GM13977 (cell line): ENCODE data around the gene ADAMTS9.

ENCODE experiments used
- DNase-seq: peaks from one replicate; pipeline ENCODE4 v3.0.0; 2012; ENCODE audit warnings: low spot score
- in situ Hi-C: fragments of 300-500 bp; cut with MboI; formaldehyde crosslinking; loops from one replicate; pipeline ENCODE4 v1.12.0; 2022; ENCODE audit warnings: low sequenced_read_pairs, low pct_unique_long_range_greater_than_20kb, mixed read lengths, inconsistent platforms; ENCODE audit not compliant: unreplicated experiment
- TF ChIP-seq, protein P1 (sequence below): IDR thresholded peaks from 2 replicates; pipeline ENCODE4 v1.5.1; 2012; ENCODE audit warnings: mild to moderate bottlenecking, control low read depth; ENCODE audit not compliant: insufficient read depth; ENCODE audit errors: extremely low read depth, missing control alignments

Gene ADAMTS9

DNA sequence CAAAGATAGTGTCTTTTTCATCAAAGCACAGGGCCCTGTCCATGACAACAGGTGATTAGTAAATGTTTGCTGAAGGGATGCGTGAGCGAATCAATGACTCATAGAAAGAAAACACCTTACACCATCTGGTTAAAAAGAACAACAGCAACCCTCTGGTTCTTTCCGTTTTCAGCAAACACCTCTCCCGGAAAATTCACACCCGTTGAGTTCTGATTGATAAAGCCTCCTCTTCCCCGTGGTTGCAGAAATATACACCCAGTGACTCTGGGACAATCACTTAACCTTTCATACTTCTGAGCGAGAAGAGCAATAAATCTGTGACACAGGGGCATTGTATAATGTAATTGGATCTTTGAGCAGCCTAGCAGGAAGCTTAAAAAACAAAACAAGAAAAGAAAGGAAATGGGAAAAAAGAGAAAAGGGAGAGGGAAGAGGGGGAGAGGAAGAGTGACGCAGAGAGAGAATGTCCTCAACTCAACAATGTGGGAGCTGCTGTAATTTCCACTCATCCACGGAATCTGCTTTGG, 37.6 kb downstream of the ADAMTS9 start:
- no peak for DNase-seq
- in situ Hi-C loops, result no loop called here
- TF ChIP-seq, protein P1, sequence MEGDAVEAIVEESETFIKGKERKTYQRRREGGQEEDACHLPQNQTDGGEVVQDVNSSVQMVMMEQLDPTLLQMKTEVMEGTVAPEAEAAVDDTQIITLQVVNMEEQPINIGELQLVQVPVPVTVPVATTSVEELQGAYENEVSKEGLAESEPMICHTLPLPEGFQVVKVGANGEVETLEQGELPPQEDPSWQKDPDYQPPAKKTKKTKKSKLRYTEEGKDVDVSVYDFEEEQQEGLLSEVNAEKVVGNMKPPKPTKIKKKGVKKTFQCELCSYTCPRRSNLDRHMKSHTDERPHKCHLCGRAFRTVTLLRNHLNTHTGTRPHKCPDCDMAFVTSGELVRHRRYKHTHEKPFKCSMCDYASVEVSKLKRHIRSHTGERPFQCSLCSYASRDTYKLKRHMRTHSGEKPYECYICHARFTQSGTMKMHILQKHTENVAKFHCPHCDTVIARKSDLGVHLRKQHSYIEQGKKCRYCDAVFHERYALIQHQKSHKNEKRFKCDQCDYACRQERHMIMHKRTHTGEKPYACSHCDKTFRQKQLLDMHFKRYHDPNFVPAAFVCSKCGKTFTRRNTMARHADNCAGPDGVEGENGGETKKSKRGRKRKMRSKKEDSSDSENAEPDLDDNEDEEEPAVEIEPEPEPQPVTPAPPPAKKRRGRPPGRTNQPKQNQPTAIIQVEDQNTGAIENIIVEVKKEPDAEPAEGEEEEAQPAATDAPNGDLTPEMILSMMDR, result no peak

DNA sequence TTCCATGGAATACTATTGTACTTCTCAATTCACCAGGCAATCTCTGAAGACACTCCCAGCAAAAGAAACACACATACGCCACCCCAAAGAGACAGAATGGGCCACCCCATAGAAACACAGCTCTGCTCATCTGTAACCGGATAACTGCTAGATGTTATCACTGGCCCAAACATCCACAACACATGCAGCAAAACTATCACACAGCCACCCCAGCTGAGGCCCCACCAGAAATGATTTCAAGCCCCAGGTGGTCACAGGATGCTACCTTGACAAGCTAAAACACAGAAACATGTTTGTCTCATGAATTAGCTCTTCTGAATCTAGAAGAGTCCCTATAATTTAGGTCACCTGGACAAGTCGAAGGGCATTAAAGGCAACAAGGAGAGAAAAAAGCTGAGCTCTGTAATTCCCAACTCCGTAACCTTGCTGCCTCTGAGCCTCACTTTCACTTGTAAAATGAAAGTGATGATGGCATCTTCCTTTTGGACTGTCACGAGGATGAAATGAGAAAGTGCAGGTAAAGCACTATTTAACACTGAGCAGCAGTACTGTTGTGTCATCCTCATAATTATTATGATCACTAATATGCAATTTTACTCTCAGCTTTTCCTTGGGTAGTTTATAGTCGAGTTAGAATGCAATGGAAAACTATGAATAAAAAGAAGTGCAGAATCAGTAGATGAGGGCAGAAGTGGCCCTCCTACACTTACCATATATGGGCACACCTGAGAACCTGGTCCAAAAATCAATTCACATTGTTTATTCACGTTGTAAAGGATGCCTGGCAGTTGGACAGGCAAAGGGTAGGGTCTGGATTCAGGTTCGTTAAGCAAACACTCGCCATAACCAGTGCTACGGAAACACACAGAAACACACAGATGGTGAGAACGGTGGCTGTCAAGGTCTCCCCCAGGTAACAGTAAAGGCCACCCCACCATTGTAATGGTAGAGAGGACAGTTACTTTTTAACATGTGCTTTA, 38.6 kb downstream of the ADAMTS9 start:
- in situ Hi-C loops, result no loop called here
- DNase-seq, result no peak
- TF ChIP-seq, protein P1, result no peak

DNA sequence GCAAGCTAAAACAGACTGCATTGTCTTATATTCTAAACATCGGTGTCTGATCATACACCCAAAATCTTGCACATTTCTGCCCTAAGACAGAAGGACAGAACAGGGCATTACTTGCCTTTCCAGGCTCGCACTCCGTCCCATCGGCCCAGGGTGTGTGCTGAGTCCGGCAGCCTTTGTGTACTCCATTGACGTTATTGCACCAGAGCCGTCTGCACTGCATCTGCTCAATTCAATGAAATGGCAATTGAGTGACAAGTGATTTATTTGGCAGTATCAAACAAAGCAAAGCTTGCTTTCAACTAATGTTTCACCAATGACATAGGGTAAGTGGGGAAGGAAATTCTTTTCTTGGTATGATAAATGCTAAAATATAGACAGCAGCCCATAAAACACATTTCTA, 40.0 kb downstream of the ADAMTS9 start:
- in situ Hi-C loops, result no loop called here
- no peak for DNase-seq
- TF ChIP-seq, protein P1, result no peak

DNA sequence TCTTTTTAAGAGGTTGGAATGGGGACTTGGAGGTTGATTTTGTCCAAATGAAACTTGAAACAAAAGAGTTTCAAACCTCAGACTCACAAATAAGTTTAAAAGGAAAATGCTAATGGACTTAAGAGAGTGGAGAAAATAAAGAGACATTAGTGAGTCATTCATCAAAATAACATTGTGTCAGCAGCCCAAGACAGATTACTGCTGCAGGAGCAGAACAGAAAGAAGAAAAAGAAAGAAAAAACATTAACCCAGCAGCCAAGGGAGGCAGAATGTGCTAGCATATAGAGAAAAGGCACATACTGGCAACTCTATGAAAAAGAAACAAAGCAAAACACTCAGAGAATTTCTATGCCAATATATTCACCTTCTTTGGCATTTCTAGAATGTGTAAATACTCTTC, 42.6 kb downstream of the ADAMTS9 start:
- TF ChIP-seq, protein P1, result no peak
- in situ Hi-C loops, result no loop called here
- no peak for DNase-seq

DNA sequence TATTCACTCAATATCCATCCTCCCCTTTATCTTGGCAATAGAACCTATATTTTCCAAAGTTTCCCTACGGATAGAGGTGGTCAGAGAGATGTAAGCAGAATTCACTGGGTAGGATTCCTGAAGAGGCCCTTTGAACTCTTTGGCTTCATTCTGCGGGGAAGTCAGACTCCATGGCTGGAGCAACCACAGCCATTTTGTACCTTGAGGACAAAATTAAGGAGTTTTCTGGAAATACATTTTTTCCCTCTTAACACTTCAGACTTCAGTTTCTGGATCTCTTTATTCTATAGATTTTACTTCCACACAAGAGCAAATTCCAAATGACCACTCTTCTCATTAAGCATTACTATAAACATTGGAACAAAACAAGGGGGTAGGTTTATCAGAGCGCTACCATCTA, 43.3 kb downstream of the ADAMTS9 start:
- in situ Hi-C loops, result no loop called here
- DNase-seq, result no peak
- TF ChIP-seq, protein P1, result no peak

DNA sequence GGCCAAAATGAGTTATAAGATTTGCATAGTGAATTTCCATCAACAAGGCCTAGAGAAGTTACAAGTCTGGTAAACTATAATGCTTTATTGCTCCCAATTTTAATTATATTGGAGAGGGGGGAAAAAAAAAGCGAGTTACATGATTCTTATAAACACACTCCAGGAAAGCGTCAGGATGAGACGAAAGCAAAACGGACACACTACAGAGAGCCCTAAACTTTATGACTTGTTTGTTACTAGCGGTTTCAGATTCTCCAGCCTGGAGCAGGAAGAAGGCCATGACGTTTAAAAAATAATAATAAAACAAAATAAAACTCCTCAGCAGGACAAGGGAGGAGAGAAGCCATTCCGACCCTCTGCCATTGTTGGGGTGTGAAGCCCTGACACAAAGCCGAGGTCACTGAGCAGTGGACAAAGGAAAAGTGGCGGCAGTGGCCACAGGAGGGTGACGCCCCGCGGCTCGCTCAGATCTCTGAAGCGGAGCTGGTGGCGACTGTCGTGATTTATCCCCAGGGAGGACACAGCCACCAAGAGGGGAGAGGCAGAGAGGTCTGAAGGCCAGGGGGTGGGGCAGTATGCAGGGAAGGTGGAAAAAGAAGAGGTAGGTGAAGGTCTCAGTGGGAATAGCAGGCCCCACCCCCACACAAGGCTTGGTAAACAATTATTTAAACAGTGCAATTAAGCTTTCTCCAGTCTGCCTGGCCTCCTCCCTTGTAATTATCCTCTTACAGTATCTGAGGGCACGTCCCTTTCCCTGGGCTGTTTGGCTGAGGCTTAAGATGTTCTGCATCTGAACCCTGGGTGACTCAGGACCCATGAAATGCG, 45.3 kb downstream of the ADAMTS9 start:
- TF ChIP-seq, protein P1, result no peak
- in situ Hi-C loops, result no loop called here

More for the DNA sequence above, 45.3 kb downstream of the ADAMTS9 start:
- no peak for DNase-seq
